ENCODE measurements around the gene HMG20B.
"Not testable (repeated sequence)": the region's sequence is repeated elsewhere in the genome, so short reads cannot be mapped to it uniquely, and the experiment has no call there.

Gene HMG20B

GRCh38 chr19:3572855-3573161 is at the start of gene HMG20B:
Gene HMG20B (plus strand): TSS chr19:3572944. CDS start chr19:3573310, 366 bp downstream.
- Histone ChIP-seq H3K4me3 (ENCODE audit: low read length) (peak within 1 kb of the TSS; percentile 83), H3K9me3 (ENCODE audit: control insufficient read depth, low read depth, low read length) (no peaks in the 10 kb centered on the region), H3K27ac (ENCODE audit: low read length) (no peak within 1 kb of the TSS), H3K27me3 (ENCODE audit: control insufficient read depth, insufficient read depth, low read length) (no peaks in the 10 kb centered on the region), H3K36me3 (ENCODE audit: control insufficient read depth, low read depth, low read length) (no peaks in the 10 kb centered on the region), H3K9ac (ENCODE audit: low read length) (peak within 1 kb of the TSS; percentile 62), H3K4me1 (ENCODE audit: control insufficient read depth, low read depth, low read length) (peaks cover 10% of the 10 kb centered on the region)

DNA sequence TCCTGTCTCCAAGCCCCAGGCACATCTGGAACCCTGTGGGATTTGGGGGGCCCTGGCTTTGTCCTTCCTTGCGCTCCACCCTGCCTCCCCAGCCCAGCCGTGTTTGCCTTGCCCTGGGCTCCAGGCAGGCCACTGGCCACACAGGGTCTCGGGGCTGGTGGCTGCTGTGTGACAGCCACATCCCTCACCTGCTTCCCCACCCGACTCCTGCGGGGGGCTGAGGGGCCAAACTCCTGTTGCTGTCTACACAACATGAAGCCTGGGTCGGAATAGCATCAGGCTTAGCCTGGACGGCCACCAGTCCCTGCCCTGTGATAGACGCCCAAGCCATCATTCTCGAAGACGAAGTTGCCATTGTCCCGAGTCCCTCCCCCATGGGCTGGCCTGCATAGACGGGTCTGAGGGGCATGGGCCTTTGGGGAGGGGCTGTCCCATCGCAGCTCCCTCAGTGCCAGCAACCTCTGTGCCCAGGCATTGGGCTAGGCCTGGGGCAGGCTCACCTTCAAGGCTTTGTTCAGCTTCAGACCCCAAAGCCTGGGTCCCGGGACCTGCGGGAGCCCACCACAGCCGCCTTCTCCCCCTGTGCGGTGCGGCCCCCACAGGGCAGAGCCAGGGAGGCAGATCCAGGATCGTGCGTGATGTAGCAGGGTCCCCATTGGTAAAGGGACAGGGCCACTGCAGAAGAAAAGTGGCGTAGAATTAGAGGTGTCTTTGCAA is 49.2 kb upstream of the HMG20B start:
- Histone ChIP-seq H3K4me1 (ENCODE audit: control insufficient read depth, low read depth, low read length) (peaks cover 5% of the 10 kb centered on the region), H3K36me3 (ENCODE audit: control insufficient read depth, low read depth, low read length) (peaks cover 16% of the 10 kb centered on the region), H3K27me3 (ENCODE audit: control insufficient read depth, insufficient read depth, low read length) (no peaks in the 10 kb centered on the region), H3K27ac (ENCODE audit: low read length) (no peak overlapping the region), H3K9me3 (ENCODE audit: control insufficient read depth, low read depth, low read length) (no peaks in the 10 kb centered on the region), H3K4me3 (ENCODE audit: low read length) (no peak overlapping the region), H3K9ac (ENCODE audit: low read length) (no peak overlapping the region)

GRCh38 chr19:3524078-3524842 is 48.5 kb upstream of the HMG20B start:
- no peak overlapping the region for H3K4me3 ChIP-seq (ENCODE audit: low read length)
- H3K36me3 ChIP-seq (ENCODE audit: control insufficient read depth, low read depth, low read length), result peaks cover 16% of the 10 kb centered on the region
- H3K27me3 ChIP-seq (ENCODE audit: control insufficient read depth, insufficient read depth, low read length), result no peaks in the 10 kb centered on the region
- no peak overlapping the region for H3K9ac ChIP-seq (ENCODE audit: low read length)
- no peaks in the 10 kb centered on the region for H3K4me1 ChIP-seq (ENCODE audit: control insufficient read depth, low read depth, low read length)
- H3K9me3 ChIP-seq (ENCODE audit: control insufficient read depth, low read depth, low read length), result no peaks in the 10 kb centered on the region
- H3K27ac ChIP-seq (ENCODE audit: low read length), result no peak overlapping the region

DNA sequence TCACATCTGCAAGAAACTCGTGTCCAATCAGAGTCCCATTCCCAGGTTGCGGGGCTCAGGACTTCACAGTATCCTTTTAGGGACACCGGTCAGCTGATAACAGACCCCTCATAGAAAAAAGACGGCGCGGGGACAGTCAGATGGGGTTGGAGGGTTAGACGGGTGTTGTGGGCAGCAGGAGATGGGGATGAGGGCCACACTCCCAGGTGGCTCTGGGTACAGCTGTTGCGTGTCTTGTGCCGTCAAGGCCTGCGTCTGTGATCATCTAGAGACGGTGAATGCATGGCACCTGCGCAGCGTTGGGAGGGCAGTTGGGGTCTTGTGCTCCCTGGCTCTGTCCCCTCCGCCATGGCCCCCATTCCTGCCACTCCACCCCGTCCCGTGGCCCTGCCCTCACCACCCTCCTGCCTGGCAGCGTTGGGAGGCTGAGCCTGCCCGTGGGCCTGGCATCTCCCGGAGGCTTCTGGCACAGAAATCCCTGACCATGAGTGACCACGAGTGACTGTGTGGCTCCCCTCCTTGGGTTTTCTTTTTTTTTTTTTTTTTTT is 47.8 kb upstream of the HMG20B start:
- no peak overlapping the region for H3K27ac ChIP-seq (ENCODE audit: low read length)
- no peak overlapping the region for H3K4me3 ChIP-seq (ENCODE audit: low read length)
- H3K36me3 ChIP-seq (ENCODE audit: control insufficient read depth, low read depth, low read length), result peaks cover 16% of the 10 kb centered on the region
- H3K9ac ChIP-seq (ENCODE audit: low read length), result no peak overlapping the region
- H3K9me3 ChIP-seq (ENCODE audit: control insufficient read depth, low read depth, low read length), result no peaks in the 10 kb centered on the region
- no peaks in the 10 kb centered on the region for H3K27me3 ChIP-seq (ENCODE audit: control insufficient read depth, insufficient read depth, low read length)
- no peaks in the 10 kb centered on the region for H3K4me1 ChIP-seq (ENCODE audit: control insufficient read depth, low read depth, low read length)

DNA sequence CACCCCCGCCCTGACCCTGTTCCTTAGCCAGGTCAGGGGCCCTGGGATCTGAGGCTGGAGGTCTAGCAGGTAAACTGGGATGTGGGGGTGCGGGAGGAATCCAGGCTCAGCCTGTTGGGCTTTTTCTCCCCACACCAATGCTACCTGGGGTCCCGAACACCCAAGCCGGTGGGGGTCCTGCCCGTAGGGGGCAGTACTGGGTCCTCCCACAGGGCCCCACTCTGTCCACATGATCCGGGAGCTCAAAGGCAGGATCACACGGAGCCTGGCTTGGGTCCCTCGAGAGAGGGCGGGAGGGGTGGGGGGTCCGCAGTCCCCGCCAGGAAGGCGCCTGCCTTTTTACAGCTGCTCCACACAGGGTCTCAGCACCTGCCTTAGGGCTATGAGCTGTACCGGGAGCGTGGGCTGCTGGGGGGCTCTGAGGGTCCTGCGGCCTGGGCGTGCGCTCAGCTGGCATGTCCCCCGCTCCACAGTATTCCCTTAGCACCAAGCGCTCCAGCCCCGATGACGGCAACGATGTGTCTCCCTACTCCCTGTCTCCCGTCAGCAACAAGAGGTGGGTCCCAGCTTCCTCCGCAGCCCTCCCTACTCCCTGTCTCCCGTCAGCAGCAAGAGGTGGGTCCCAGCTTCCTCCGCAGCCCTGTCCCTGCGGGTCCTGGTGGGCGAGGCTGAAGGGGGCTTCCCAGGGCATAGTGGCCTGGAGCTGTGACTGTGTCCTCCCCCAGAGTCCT is 46.1 kb upstream of the HMG20B start:
- Histone ChIP-seq H3K27ac (ENCODE audit: low read length) (no peak overlapping the region), H3K36me3 (ENCODE audit: control insufficient read depth, low read depth, low read length) (peaks cover 24% of the 10 kb centered on the region), H3K9me3 (ENCODE audit: control insufficient read depth, low read depth, low read length) (no peaks in the 10 kb centered on the region), H3K27me3 (ENCODE audit: control insufficient read depth, insufficient read depth, low read length) (no peaks in the 10 kb centered on the region), H3K4me3 (ENCODE audit: low read length) (no peak overlapping the region), H3K9ac (ENCODE audit: low read length) (no peak overlapping the region), H3K4me1 (ENCODE audit: control insufficient read depth, low read depth, low read length) (no peaks in the 10 kb centered on the region)

GRCh38 chr19:3527238-3527910 is 45.4 kb upstream of the HMG20B start:
- no peak overlapping the region for H3K4me3 ChIP-seq (ENCODE audit: low read length)

DNA sequence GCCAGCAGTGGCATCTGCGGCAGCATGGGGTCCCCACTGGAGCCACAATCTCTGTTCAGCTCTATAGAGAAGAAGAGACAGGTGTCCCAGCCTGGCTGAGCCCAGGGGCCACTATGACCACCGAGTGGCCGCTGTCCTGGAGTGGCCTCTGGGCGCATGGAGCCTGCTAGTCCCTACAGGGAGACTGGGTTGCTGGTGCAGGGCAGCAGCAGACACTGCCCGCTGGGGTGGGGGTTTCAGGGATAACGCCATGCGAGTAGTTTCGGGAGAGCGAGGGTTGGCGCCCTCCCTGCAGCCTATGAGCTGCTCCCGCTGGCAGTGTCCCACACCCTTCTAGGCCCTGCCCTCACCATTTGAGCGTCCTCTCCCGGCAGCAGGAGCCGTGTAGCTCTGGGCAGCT is 44.7 kb upstream of the HMG20B start:
- Histone ChIP-seq H3K4me1 (ENCODE audit: control insufficient read depth, low read depth, low read length) (no peaks in the 10 kb centered on the region), H3K27me3 (ENCODE audit: control insufficient read depth, insufficient read depth, low read length) (no peaks in the 10 kb centered on the region), H3K27ac (ENCODE audit: low read length) (no peak overlapping the region), H3K36me3 (ENCODE audit: control insufficient read depth, low read depth, low read length) (peaks cover 33% of the 10 kb centered on the region), H3K4me3 (ENCODE audit: low read length) (no peak overlapping the region), H3K9me3 (ENCODE audit: control insufficient read depth, low read depth, low read length) (no peaks in the 10 kb centered on the region), H3K9ac (ENCODE audit: low read length) (no peak overlapping the region)

More at GRCh38 chr19:3527238-3527910, 45.4 kb upstream of the HMG20B start:
- no peaks in the 10 kb centered on the region for H3K27me3 ChIP-seq (ENCODE audit: control insufficient read depth, insufficient read depth, low read length)
- no peaks in the 10 kb centered on the region for H3K4me1 ChIP-seq (ENCODE audit: control insufficient read depth, low read depth, low read length)
- H3K36me3 ChIP-seq (ENCODE audit: control insufficient read depth, low read depth, low read length), result peaks cover 27% of the 10 kb centered on the region
- H3K9ac ChIP-seq (ENCODE audit: low read length), result no peak overlapping the region
- no peaks in the 10 kb centered on the region for H3K9me3 ChIP-seq (ENCODE audit: control insufficient read depth, low read depth, low read length)
- H3K27ac ChIP-seq (ENCODE audit: low read length), result no peak overlapping the region

DNA sequence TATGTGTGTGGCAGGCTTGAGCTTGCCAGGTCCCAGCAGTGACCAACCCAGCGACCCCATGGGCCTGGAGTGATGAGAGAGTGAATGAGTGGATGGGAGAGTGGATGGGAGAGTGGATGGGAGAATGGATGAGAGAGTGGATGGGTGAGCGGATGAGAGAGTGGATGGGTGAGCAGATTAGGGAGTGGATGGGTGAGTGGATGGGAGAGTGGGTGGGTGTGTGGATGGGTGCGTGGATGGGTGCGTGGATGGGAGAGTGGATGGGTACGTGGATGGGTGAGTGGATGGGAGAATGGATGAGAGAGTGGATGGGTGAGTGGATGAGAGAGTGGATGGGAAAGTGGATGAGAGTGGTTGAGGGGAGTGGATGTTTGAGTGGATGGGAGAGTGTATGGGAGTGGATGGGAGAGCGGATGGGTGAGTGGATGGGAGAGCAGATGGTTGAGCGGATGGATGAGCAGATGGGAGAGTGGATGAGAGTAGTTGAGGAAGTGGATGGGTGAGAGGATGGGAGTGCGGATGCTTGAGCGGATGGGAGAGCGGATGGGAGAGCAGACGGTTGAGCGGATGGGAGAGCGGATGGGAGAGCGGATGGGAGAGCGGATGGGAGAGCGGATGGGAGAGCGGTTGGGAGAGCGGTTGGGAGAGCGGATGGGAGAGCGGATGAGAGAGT is 44.1 kb upstream of the HMG20B start:
- H3K9ac ChIP-seq (ENCODE audit: low read length), result no peak overlapping the region
- H3K9me3 ChIP-seq (ENCODE audit: control insufficient read depth, low read depth, low read length), result no peaks in the 10 kb centered on the region
- no peaks in the 10 kb centered on the region for H3K4me1 ChIP-seq (ENCODE audit: control insufficient read depth, low read depth, low read length)
- no peaks in the 10 kb centered on the region for H3K27me3 ChIP-seq (ENCODE audit: control insufficient read depth, insufficient read depth, low read length)
- no peak overlapping the region for H3K27ac ChIP-seq (ENCODE audit: low read length)
- H3K36me3 ChIP-seq (ENCODE audit: control insufficient read depth, low read depth, low read length), result peaks cover 37% of the 10 kb centered on the region
- no peak overlapping the region for H3K4me3 ChIP-seq (ENCODE audit: low read length)

GRCh38 chr19:3529299-3529698 is 43.4 kb upstream of the HMG20B start:
- not testable (repeated sequence) for H3K4me1 ChIP-seq (ENCODE audit: control insufficient read depth, low read depth, low read length); H3K27ac ChIP-seq (ENCODE audit: low read length); H3K9me3 ChIP-seq (ENCODE audit: control insufficient read depth, low read depth, low read length); H3K27me3 ChIP-seq (ENCODE audit: control insufficient read depth, insufficient read depth, low read length); H3K9ac ChIP-seq (ENCODE audit: low read length); H3K4me3 ChIP-seq (ENCODE audit: low read length)
- H3K36me3 ChIP-seq (ENCODE audit: control insufficient read depth, low read depth, low read length), result peaks cover 40% of the 10 kb centered on the region

DNA sequence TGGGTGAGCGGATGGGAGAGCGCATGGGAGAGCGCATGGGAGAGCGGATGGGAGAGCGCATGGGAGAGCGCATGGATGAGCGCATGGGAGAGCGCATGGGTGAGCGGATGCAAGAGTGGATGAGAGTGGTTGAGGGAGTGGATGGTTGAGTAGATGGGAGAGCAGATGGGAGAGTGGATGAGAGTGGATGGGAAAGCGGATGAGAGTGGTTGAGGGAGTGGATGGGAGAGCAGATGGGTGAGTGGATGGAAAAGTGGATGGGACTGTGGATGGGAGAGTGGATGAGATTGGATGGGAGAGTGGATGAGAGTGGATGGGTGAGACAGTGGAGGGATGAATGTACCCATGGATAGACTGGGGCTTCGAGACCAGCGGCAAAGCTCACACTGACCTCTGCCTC is 42.4 kb upstream of the HMG20B start:
- Histone ChIP-seq H3K27me3 (ENCODE audit: control insufficient read depth, insufficient read depth, low read length) (no peaks in the 10 kb centered on the region), H3K4me3 (ENCODE audit: low read length) (no peak overlapping the region), H3K9me3 (ENCODE audit: control insufficient read depth, low read depth, low read length) (no peaks in the 10 kb centered on the region), H3K9ac (ENCODE audit: low read length) (no peak overlapping the region), H3K27ac (ENCODE audit: low read length) (no peak overlapping the region), H3K4me1 (ENCODE audit: control insufficient read depth, low read depth, low read length) (no peaks in the 10 kb centered on the region), H3K36me3 (ENCODE audit: control insufficient read depth, low read depth, low read length) (peaks cover 46% of the 10 kb centered on the region)

DNA sequence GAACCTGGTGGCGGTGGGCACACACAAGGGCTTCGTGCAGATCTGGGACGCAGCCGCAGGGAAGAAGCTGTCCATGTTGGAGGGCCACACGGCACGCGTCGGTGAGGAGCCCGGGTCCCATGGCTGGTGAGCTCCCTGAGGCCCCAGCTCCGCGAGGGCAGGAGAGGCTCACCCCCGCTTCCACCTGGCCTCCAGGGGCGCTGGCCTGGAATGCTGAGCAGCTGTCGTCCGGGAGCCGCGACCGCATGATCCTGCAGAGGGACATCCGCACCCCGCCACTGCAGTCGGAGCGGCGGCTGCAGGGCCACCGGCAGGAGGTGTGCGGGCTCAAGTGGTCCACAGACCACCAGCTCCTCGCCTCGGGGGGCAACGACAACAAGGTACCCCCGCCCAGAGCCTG is 41.0 kb upstream of the HMG20B start:
- no peak overlapping the region for H3K27ac ChIP-seq (ENCODE audit: low read length)
- no peak overlapping the region for H3K9ac ChIP-seq (ENCODE audit: low read length)
- H3K4me3 ChIP-seq (ENCODE audit: low read length), result no peak overlapping the region
- no peaks in the 10 kb centered on the region for H3K27me3 ChIP-seq (ENCODE audit: control insufficient read depth, insufficient read depth, low read length)
- H3K36me3 ChIP-seq (ENCODE audit: control insufficient read depth, low read depth, low read length), result peaks cover 46% of the 10 kb centered on the region
- H3K4me1 ChIP-seq (ENCODE audit: control insufficient read depth, low read depth, low read length), result no peaks in the 10 kb centered on the region
- H3K9me3 ChIP-seq (ENCODE audit: control insufficient read depth, low read depth, low read length), result no peaks in the 10 kb centered on the region

All from iPS-18a (cell line).